ENCODE measurements around the gene STX1A.
A peak's percentile ranks its signal among the peaks of the same experiment; 100 is the strongest.

Gene STX1A

DNA sequence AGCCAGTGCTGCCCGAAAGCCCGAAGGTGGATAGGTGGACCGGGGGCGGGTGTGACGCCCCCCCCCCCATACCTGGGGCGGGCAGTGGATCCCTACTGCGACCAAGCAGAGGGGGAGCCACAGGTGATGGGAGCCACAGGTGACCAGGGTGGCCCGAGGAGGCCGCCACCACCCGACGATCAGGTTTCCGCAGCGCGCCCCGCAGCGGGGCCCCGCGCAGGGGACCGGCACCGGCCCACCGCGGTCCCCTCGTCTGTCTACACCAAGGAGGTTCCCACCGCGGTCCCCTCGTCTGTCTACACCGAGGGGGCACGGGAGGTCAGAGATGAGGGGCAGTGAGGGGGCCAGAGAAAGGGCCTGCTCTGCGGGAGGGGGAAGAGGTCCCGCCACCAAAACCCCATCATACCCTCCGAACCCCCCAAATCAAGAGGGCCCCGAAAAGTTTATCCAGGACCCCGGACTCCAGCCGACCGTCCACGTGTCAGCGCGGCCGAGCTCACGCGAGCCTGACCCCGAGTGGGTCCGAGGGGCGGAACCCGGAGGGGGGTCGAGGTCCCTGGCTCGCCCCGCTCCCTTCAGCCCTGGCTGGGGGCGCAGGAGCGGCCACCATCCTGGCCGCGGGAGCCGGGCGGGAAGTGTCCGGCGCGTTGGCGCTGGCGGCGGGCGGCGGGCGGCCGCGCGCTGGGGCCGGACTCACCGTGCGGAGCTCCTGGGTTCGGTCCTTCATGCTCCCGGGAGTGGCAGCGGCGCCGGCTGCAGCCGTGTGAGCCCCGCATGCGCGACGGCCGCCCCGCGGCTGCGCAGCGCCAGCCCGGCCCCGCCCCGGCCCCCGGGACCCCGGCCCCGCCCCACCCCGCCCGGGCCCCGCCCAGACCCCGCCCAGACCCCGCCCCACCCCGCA is at the start of gene STX1A:
TSS of gene STX1A (minus strand) at position 765 of the 901 bp plus-strand sequence. CDS start at position 727, 38 bp downstream.
- DNase-seq, result peak; percentile 77

DNA sequence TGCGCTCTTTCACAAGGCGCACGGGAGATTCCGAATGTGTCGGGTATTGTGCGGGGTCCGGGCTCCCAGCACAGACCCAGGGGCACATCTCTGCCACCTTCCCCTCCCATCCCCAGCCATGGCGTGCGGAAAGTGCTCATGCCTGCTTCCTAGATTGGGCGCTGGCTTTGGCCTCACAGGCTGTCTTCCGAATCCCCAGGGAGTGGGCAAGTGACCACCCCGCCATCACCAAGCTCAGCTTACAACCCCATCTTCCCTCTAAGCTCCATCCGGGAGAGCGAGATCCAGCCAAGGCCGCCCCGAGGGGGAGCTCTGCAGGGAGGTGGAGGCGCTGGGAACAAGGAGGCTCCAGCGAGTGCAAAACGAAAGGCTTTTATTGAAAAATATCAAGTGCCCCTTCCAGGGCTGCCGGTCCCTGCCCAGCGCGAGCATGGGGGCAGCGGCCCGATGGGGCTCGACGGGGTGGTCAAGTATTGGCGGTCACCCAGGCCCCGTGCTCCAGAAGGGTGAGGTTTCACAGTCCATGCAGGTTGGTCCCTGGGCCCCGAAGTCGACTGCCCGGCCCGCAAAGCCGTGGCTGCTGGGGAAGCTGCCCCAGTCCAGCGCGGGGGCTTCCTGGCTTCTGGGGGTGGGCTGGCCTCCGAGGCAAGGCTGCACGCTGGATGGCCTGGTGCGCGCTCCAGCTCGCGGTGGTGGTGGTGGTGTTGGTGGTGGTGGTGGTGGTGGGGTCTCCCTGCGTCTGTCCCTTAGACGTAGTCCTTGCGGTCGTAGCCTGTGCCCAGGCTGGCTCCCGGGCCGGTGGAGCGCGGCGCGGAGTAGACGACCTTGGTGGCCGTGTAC is 49.4 kb upstream of the STX1A start:
- no peak for DNase-seq

DNA sequence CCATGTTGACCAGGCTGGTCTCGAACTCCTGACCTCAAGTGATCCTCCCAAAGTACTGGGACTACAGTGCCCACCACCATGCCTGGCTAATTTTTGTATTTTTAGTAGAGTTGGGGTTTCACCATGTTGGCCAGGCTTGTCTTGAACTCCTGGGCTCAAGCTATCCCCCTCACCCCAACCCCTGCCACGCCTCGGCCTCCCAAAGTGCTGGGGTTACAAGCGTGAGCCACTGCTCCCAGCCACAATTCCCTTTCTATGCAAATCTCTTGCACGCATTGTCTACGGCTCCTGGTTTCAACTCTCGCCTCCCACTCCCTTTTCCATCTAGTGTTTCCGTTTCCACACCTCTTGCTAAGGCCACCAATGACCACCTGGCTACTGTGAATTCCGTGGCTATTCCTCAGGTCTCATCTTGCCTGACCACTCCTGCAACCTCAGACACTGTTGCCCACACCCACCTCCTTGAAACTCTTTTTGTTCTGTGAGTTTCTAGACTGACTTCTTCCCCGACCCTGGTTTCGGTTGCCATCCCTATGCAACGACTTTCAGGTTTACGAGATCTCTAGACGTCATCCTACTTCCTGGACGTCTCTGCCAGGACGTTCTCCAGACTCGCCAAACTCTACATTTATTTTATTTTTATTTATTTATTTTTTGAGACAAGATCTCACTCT is 47.2 kb upstream of the STX1A start:
- DNase-seq, result no peak

DNA sequence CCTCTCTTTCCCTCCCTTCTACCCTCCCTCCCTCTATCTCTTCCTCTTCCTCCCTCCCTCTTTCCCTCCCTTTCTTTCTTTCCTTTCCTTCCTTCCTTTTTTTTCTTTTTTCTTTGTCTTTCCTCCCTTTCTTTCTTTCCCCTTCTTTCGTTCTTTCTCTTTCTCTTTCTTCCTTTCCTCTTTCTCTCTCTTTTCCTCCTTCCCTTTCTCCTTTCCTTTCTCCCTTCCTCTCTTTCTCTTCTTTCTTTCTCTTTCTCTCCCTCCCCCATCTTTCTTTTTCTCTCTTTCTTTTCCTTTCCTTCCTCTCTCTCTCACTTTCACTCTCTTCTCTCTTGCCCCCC is 43.2 kb upstream of the STX1A start:
- no peak for DNase-seq

GRCh38 chr7:73761854-73762658 is 42.6 kb upstream of the STX1A start:
- DNase-seq, result no peak

GRCh38 chr7:73758581-73759138 is 39.2 kb upstream of the STX1A start:
- DNase-seq, result no peak

GRCh38 chr7:73749931-73750776 is 30.7 kb upstream of the STX1A start:
- DNase-seq, result no peak

- DNase-seq, result no peak
These were observed 26.9 kb upstream of the STX1A start for GRCh38 chr7:73746378-73746777.

- no peak for DNase-seq
These were observed 23.5 kb upstream of the STX1A start for GRCh38 chr7:73742753-73743641.

DNA sequence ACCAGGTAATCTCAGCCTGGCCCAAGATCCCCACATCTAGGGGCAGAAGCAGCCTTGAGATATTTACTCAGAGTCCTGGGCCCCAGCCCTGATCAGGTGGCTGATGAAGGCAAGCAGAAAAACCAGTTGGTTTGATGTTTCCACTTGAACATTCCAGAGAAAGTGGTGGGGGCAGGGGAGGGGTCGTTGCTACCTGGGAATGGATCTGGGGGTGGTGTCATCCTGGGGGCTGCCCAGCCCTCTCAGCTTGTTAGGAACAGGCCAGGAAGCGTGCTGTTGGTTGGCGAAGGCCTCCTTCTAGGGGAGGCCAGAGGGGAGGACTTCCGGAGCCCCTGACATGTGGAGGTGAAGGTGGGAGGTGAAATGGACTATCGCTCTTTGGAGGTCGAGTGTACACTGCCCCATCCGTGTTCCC is 22.9 kb upstream of the STX1A start:
- no peak for DNase-seq

DNA sequence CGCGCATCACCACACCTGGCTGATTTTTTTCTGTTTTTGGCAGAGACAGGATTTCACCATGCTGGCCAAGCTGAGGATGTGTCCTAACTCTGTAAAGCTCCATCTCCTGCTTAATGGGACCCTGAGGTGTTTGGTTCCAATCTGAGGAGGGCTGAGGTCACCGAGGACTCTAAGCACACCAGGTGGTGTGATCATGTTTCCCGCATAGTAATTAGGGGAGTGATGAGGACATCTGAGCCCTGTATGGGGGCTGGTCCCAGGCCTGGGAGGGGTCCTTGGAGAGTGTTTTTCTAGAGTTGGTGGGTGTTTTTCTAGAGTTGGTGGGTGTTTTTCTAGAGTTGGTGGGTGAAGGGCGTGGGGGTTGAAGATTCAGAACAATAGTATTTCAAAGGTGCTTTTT is 22.1 kb upstream of the STX1A start:
- no peak for DNase-seq

- DNase-seq, result no peak
These were observed 21.3 kb upstream of the STX1A start for GRCh38 chr7:73740771-73741170.

- DNase-seq, result no peak
These were observed 20.7 kb upstream of the STX1A start for GRCh38 chr7:73740212-73740611.

DNA sequence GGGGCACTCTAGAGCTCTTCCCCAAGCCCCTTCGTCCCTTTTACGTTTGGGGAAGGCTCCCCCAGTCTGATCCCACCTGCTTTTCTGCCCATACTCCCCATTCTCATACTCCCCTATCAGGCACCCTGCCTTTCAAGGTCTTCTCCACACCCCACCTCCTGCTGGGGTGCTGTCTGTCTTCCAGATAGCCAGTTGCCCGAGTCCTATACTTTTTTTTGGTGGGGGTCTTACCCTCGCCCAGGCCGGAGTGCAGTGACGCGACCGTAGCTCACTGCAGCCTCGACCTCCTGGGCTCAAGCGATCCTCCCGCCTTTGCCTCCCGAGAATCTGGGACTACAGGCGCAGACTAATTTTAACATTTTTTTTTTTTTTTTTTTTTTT is 19.9 kb upstream of the STX1A start:
- DNase-seq, result no peak

DNA sequence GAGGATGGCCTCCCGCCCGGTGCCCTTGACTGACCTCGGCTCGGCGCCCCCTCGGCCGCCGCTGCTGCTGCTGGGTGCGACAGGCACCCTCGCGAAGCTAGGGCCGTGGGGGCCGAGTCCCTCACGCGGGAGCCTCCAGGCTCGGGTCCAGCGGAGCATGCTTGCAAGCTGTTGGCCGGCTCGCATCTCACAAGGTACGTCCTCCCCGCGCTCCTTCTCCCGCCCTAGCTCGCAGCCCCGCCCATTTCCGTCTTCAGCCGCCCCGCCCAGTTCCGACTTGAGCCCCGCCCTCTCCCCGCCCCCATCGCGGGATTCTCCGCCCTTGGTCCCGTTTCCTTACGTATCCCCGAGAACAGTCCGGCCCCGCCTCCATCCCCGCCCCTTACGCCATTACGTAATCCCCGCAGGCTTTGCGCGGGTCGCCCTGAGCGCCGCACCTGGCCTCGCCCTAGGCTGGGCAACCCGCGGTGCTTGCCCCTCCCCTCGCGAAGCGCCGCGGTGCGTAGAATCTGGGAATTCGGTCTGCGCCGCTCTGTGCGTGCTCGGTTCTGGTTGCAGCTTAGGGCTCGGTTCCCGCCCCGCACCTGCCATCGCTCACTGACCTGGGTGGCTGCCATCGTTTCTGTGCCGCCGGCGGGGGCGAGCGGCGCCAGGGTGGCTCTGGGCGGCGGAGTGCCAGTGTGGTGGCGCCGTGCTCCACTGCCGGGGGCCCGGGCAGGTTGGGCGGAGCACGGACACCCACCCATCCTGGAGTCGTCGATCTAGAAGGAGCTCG is 19.3 kb upstream of the STX1A start, which contains the start of gene ABHD11:
TSS of gene ABHD11 (minus strand) at position 191 of the 775 bp plus-strand sequence. CDS start at position 159, 32 bp downstream.
- DNase-seq, result peak; percentile 92

- peak; percentile 64 for DNase-seq
These were observed 18.7 kb upstream of the STX1A start for GRCh38 chr7:73738220-73738611.

GRCh38 chr7:73737491-73738219 is 18.2 kb upstream of the STX1A start:
- DNase-seq, result no peak

DNA sequence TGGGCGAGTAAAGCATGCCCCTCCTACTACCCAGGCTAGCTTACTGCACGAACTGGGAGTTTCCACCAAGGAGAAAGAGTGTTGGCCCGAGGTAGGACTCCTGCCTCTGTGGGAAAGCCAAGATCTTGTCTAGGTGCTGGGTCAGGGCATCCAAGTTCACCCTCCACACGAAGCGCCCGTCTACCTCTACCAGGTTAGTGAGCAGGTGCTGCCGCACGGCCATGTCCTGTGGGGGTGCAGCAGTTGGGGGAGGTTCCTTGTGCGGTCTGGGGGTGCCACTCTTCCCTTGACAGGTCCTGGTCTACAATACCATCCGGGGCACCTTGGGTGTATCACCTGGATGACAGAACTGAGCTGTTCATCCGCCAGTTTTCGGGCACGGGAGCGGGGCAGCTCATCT is 17.4 kb upstream of the STX1A start:
- DNase-seq, result no peak

- no peak for DNase-seq
These were observed 16.0 kb upstream of the STX1A start for GRCh38 chr7:73735528-73735905.
